H9 (cell line): ENCODE measurements around the gene ARHGAP22. TPM values are rescaled to one million over a fixed set of nuclear protein-coding genes. Genes with fewer than 3 reads are reported as not detected.

Experiments
- DNase-seq: peaks from one replicate; pipeline ENCODE4 v3.0.0-alpha.2; 2017
- H2AFZ ChIP-seq: one replicate; pipeline ENCODE4 v1.6.1; 2013; ENCODE audit warnings: mild to moderate bottlenecking, low read length, control low read depth, moderate library complexity
- H2AK5ac ChIP-seq: 2 replicates; pipeline ENCODE4 v1.6.1; 2013; ENCODE audit warnings: low read length, control low read depth, mixed read lengths; ENCODE audit not compliant: insufficient read length
- H2BK120ac ChIP-seq: one replicate; pipeline ENCODE4 v1.6.1; 2013; ENCODE audit warnings: low read depth, mild to moderate bottlenecking, low read length, control low read depth, inconsistent platforms; ENCODE audit not compliant: poor library complexity, severe bottlenecking
- H2BK12ac ChIP-seq: 2 replicates; pipeline ENCODE4 v1.6.1; 2013; ENCODE audit warnings: low read length, control low read depth, mixed read lengths, low read depth; ENCODE audit not compliant: insufficient read length
- H2BK15ac ChIP-seq: 2 replicates; pipeline ENCODE4 v1.6.1; 2013; ENCODE audit warnings: low read depth, low read length, control low read depth
- H2BK20ac ChIP-seq: one replicate; pipeline ENCODE4 v1.6.1; 2013; ENCODE audit warnings: low read depth, mild to moderate bottlenecking, low read length, control low read depth, inconsistent platforms; ENCODE audit not compliant: poor library complexity, severe bottlenecking
- H2BK5ac ChIP-seq: 2 replicates; pipeline ENCODE4 v1.6.1; 2013; ENCODE audit warnings: low read length, control low read depth, mixed read lengths; ENCODE audit not compliant: insufficient read length
- H3K14ac ChIP-seq: 2 replicates; pipeline ENCODE4 v1.6.1; 2013; ENCODE audit warnings: low read length, control low read depth; ENCODE audit not compliant: insufficient read depth
- H3K18ac ChIP-seq: 2 replicates; pipeline ENCODE4 v1.6.1; 2013; ENCODE audit warnings: low read depth, mild to moderate bottlenecking, mixed read lengths, low read length, control low read depth; ENCODE audit not compliant: insufficient read length
- H3K23ac ChIP-seq: 2 replicates; pipeline ENCODE4 v1.6.1; 2013; ENCODE audit warnings: low read length, control low read depth, mixed read lengths, low read depth; ENCODE audit not compliant: insufficient read length
- H3K23me2 ChIP-seq: 2 replicates; pipeline ENCODE4 v1.6.1; 2013; ENCODE audit warnings: low read depth, mild to moderate bottlenecking, mixed read lengths, low read length, control low read depth; ENCODE audit not compliant: insufficient read length, poor library complexity, severe bottlenecking
- H3K27ac ChIP-seq: 2 replicates; pipeline ENCODE4 v1.5.1; 2013; ENCODE audit warnings: low read length, control low read depth, mixed read lengths, low read depth; ENCODE audit not compliant: insufficient read length
- H3K27me3 ChIP-seq: 2 replicates; pipeline ENCODE4 v1.6.1; 2013; ENCODE audit warnings: low read length, control low read depth, inconsistent platforms; ENCODE audit not compliant: insufficient read depth
- H3K4ac ChIP-seq: 2 replicates; pipeline ENCODE4 v1.6.1; 2013; ENCODE audit warnings: low read depth, mild to moderate bottlenecking, control low read depth, inconsistent platforms, low read length, moderate library complexity
- H3K4me1 ChIP-seq: 2 replicates; pipeline ENCODE4 v1.6.1; 2013; ENCODE audit warnings: low read length, control low read depth, inconsistent platforms; ENCODE audit not compliant: insufficient read depth
- H3K4me2 ChIP-seq: 2 replicates; pipeline ENCODE4 v1.6.1; 2013; ENCODE audit warnings: low read length, control low read depth, mixed read lengths; ENCODE audit not compliant: insufficient read length, insufficient read depth
- H3K56ac ChIP-seq: 2 replicates; pipeline ENCODE4 v1.6.1; 2013; ENCODE audit warnings: low read depth, mild to moderate bottlenecking, mixed read lengths, low read length, control low read depth; ENCODE audit not compliant: insufficient read length
- H3K79me1 ChIP-seq: 2 replicates; pipeline ENCODE4 v1.6.1; 2013; ENCODE audit warnings: low read depth, mild to moderate bottlenecking, moderate library complexity, low read length, control low read depth, inconsistent platforms; ENCODE audit not compliant: insufficient read depth, poor library complexity, severe bottlenecking
- H3K79me2 ChIP-seq: 2 replicates; pipeline ENCODE4 v1.6.1; 2013; ENCODE audit warnings: low read length, control low read depth, inconsistent platforms; ENCODE audit not compliant: insufficient read depth
- H3K9ac ChIP-seq: 2 replicates; pipeline ENCODE4 v1.6.1; 2013; ENCODE audit warnings: low read length, control low read depth, mixed read lengths; ENCODE audit not compliant: insufficient read length; ENCODE audit errors: extremely low read depth
- H3K9me3 ChIP-seq: one replicate; pipeline ENCODE4 v1.6.1; 2013; ENCODE audit warnings: low read depth, low read length, inconsistent platforms; ENCODE audit not compliant: control insufficient read depth
- H3T11ph ChIP-seq: one replicate; pipeline ENCODE4 v1.6.1; 2013; ENCODE audit warnings: mild to moderate bottlenecking, low read length, control low read depth, inconsistent platforms
- H4K20me1 ChIP-seq: one replicate; pipeline ENCODE4 v1.6.1; 2013; ENCODE audit not compliant: control insufficient read depth, insufficient read length, insufficient read depth
- H4K5ac ChIP-seq: 2 replicates; pipeline ENCODE4 v1.6.1; 2013; ENCODE audit warnings: low read depth, mild to moderate bottlenecking, mixed read lengths, low read length, control low read depth; ENCODE audit not compliant: insufficient read length
- H4K8ac ChIP-seq: replicated peaks from 2 replicates; pipeline ENCODE4 v1.6.1; 2013; ENCODE audit warnings: low read length, control low read depth, mixed read lengths, low read depth; ENCODE audit not compliant: insufficient read length
- H4K91ac ChIP-seq: 2 replicates; pipeline ENCODE4 v1.6.1; 2013; ENCODE audit warnings: low read depth, mild to moderate bottlenecking, moderate library complexity, mixed read lengths, low read length, control low read depth; ENCODE audit not compliant: insufficient read length
- H3K27ac Mint-ChIP-seq, 3 experiments: 2 replicates in 2 of 3; 3 replicates in 1 of 3; pipeline ENCODE4 v1.8.0; 2020 to 2021; ENCODE audit warnings: mixed read lengths in 3 of 3, mild to moderate bottlenecking in 1 of 3, moderate library complexity in 1 of 3
- H3K27me3 Mint-ChIP-seq: 2 replicates; pipeline ENCODE4 v1.8.0; 2021; ENCODE audit warnings: low read depth, mild to moderate bottlenecking, moderate library complexity, mixed read lengths
- H3K36me3 Mint-ChIP-seq, 3 experiments: 2 replicates in 2 of 3; 3 replicates in 1 of 3; pipeline ENCODE4 v1.8.0; 2020 to 2021; ENCODE audit warnings: low read depth in 3 of 3, mixed read lengths in 3 of 3; ENCODE audit not compliant: insufficient read depth in 1 of 3
- H3K4me1 Mint-ChIP-seq, 2 experiments: 2 replicates each; pipeline ENCODE4 v1.8.0; 2020; ENCODE audit warnings: mixed read lengths in 2 of 2
- H3K4me3 Mint-ChIP-seq, 2 experiments: 2 replicates in 1 of 2; 3 replicates in 1 of 2; pipeline ENCODE4 v1.8.0; 2020 to 2021; ENCODE audit warnings: mild to moderate bottlenecking in 2 of 2, mixed read lengths in 2 of 2, moderate library complexity in 1 of 2
- H3K9me3 Mint-ChIP-seq, 2 experiments: 2 replicates in 1 of 2; 3 replicates in 1 of 2; pipeline ENCODE4 v1.8.0; 2020; ENCODE audit warnings: mild to moderate bottlenecking in 2 of 2, mixed read lengths in 2 of 2, moderate library complexity in 1 of 2
- WGBS: extraction: QIAGEN DNeasy Blood & Tissue Kit; methylation state at CpG from one replicate; pipeline ENCODE4 v1.1.7; 2013; ENCODE audit warnings: missing lambda C conversion rate, low lambda C conversion rate, mixed read lengths; ENCODE audit not compliant: insufficient read length; ENCODE audit errors: extremely low coverage; 5-methylcytosine and 5-hydroxymethylcytosine counted together
- total RNA-seq: library from RNA; stranded (reverse); gene quantifications from 2 replicates; pipeline ENCODE4 v1.2.1, GENCODE V29; 2021
- TF ChIP-seq, protein P1 (sequence below): fragments of 200-600 bp; sonication (generic); conservative IDR thresholded peaks from 3 replicates; pipeline ENCODE4 v1.8.0; 2021; ENCODE audit warnings: antibody characterized with exemption, mild to moderate bottlenecking

The ARHGAP22 gene
- total RNA-seq, 1 experiment from 2014 or later, result 7.4 TPM

DNA sequence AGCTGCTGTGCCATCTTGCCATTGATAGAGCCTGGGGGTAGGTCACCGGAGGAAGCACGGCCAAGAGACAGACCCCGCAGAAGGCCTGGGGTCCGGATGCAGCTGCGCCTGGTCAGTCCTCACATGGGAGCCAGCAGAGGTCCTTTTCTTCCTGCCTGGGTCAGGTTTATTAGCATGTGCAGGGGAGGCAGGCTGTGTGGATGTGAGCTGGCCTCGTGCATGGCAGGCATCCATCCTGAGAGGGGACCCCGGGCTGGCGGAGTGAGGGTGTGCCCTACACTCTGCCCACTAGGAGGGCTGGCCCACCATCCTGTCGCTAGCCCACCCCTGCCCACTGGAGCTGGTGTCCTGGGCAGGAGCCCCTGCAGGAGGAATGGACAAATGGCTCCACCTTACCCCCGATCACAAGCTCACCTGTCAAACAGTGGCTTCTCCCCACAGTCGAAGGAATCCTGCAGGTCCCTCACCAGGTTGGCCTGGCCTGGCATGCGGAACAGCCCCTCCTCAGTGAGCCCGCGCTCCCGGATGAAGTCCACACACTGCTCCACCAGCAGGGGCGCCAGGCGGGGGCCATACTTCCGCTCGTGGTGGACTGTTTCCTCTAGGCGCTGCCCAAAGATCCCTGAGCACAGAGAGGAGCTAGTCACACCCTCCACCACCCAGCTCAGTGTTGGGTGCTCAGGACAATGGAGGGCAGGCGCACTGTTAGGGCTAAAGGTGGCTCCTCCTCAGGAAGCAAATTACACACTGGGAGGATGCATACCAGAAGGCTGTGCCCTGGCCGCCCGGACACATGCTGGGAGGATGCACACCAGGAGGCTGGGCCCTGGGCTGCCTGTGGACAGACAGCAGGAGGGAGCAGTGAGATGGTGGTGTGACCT, 145.4 kb downstream of the ARHGAP22 start:
- no peaks in the 10 kb centered on the region for H3K79me2 ChIP-seq
- no peaks in the 10 kb centered on the region for H3K27me3 ChIP-seq
- no peaks in the 10 kb centered on the region for H3K27me3 Mint-ChIP-seq
- H3K27ac ChIP-seq, result no peak overlapping the region
- H2BK5ac ChIP-seq, result no peak overlapping the region
- no peak overlapping the region for H3K18ac ChIP-seq
- H2AFZ ChIP-seq, result no peak overlapping the region
- H4K8ac ChIP-seq, result no peak overlapping the region
- H3K79me1 ChIP-seq, result no peaks in the 10 kb centered on the region
- H2BK120ac ChIP-seq, result no peak overlapping the region
- no peak overlapping the region for H3K4me3 Mint-ChIP-seq
- H3K4me1 ChIP-seq, result no peaks in the 10 kb centered on the region
- WGBS, result no CpG with 5 or more reads among the region's 23 CpGs
- no peak overlapping the region for H3K56ac ChIP-seq
- H3K9me3 Mint-ChIP-seq, result no peaks in the 10 kb centered on the region
- no peak overlapping the region for H3K4me2 ChIP-seq
- no peak overlapping the region for H4K91ac ChIP-seq
- no peak overlapping the region for H3K23ac ChIP-seq
- H4K5ac ChIP-seq, result no peak overlapping the region
- no peak overlapping the region for H3K4ac ChIP-seq
- no peak overlapping the region for H2BK20ac ChIP-seq
- peaks cover 21 to 32% of the 10 kb centered on the region in 2 experiments for H3K4me1 Mint-ChIP-seq
- H3K36me3 Mint-ChIP-seq, result no peaks in the 10 kb centered on the region; a peak in 1 of 7 replicates
- TF ChIP-seq, protein P1, sequence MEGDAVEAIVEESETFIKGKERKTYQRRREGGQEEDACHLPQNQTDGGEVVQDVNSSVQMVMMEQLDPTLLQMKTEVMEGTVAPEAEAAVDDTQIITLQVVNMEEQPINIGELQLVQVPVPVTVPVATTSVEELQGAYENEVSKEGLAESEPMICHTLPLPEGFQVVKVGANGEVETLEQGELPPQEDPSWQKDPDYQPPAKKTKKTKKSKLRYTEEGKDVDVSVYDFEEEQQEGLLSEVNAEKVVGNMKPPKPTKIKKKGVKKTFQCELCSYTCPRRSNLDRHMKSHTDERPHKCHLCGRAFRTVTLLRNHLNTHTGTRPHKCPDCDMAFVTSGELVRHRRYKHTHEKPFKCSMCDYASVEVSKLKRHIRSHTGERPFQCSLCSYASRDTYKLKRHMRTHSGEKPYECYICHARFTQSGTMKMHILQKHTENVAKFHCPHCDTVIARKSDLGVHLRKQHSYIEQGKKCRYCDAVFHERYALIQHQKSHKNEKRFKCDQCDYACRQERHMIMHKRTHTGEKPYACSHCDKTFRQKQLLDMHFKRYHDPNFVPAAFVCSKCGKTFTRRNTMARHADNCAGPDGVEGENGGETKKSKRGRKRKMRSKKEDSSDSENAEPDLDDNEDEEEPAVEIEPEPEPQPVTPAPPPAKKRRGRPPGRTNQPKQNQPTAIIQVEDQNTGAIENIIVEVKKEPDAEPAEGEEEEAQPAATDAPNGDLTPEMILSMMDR, result peak; percentile 61
- no peaks in the 10 kb centered on the region for H3K23me2 ChIP-seq
- no peak overlapping the region for H2AK5ac ChIP-seq
- peak; percentile 57 for DNase-seq
- H2BK15ac ChIP-seq, result no peak overlapping the region
- H4K20me1 ChIP-seq, result no peaks in the 10 kb centered on the region
- no peak overlapping the region for H2BK12ac ChIP-seq
- H3T11ph ChIP-seq, result no peak overlapping the region
- H3K9ac ChIP-seq, result no peak overlapping the region
- H3K27ac Mint-ChIP-seq, result no peak overlapping the region
- no peak overlapping the region for H3K14ac ChIP-seq
- H3K9me3 ChIP-seq, result no peaks in the 10 kb centered on the region
